Activated CD8-positive, alpha-beta T cell treated with anti-CD3 and anti-CD28 coated beads for 36 hours (primary cell): Measurements from ENCODE around the gene PSG5. TPM values are rescaled to one million over a fixed set of nuclear protein-coding genes. Genes with fewer than 3 reads are reported as not detected.
"Not testable (repeated sequence)": the region's sequence is repeated elsewhere in the genome, so short reads cannot be mapped to it uniquely, and the experiment has no call there.

ENCODE experiments used
- ATAC-seq: fragments of 200-7000 bp; cut with Tn5 transposase; one replicate; pipeline ENCODE4 v1.10.0; 2021; ENCODE audit warnings: mild to moderate bottlenecking, moderate library complexity
- CTCF ChIA-PET: fragments of 350-600 bp; sonication (Branson Sonifier 250); formaldehyde crosslinking; loops from one replicate; lab custom pipeline; 2021; ENCODE audit warnings: antibody characterized with exemption; lab: Charles Lee
- POLR2A ChIA-PET: fragments of 350-600 bp; sonication (Branson Sonifier 250); formaldehyde crosslinking; loops from one replicate; lab custom pipeline; 2021; ENCODE audit warnings: antibody characterized with exemption; lab: Charles Lee
- DNase-seq: peaks from one replicate; pipeline ENCODE4 v3.0.0-alpha.2; 2020
- H3K27ac Mint-ChIP-seq: one replicate; pipeline ENCODE4 v1.8.0; 2021; ENCODE audit warnings: mild to moderate bottlenecking, mixed read lengths
- H3K27me3 Mint-ChIP-seq: one replicate; pipeline ENCODE4 v1.8.0; 2021; ENCODE audit warnings: mixed read lengths
- H3K36me3 Mint-ChIP-seq: one replicate; pipeline ENCODE4 v1.8.0; 2021; ENCODE audit warnings: low read depth, mixed read lengths
- H3K4me1 Mint-ChIP-seq: one replicate; pipeline ENCODE4 v1.8.0; 2021; ENCODE audit warnings: low read depth, mixed read lengths
- H3K4me3 Mint-ChIP-seq: one replicate; pipeline ENCODE4 v1.8.0; 2021; ENCODE audit warnings: mild to moderate bottlenecking, moderate library complexity, mixed read lengths
- H3K9me3 Mint-ChIP-seq: one replicate; pipeline ENCODE4 v1.8.0; 2021; ENCODE audit warnings: mixed read lengths
- CTCF ChIP-seq: fragments of 200-600 bp; IDR thresholded peaks from one replicate; pipeline ENCODE4 v1.8.0; 2022; ENCODE audit warnings: antibody characterized with exemption, mild to moderate bottlenecking
- intact Hi-C: fragments of 100-400 bp; cut with micrococcal nuclease; formaldehyde crosslinking; loops from one replicate; pipeline ENCODE4 v1.10.0; 2022
- total RNA-seq, 2 experiments: library from RNA; stranded (reverse); gene quantifications; one replicate each; pipeline ENCODE4 v1.2.3, GENCODE V29; 2021

Gene PSG5
- total RNA-seq = not detected

GRCh38 chr19:43186311-43186935 lies at the start of gene PSG5:
PSG5 (minus strand) TSS chr19:43186536; CDS start chr19:43186405, 131 bp downstream.
- intact Hi-C loops, H3K9me3 Mint-ChIP-seq, H3K36me3 Mint-ChIP-seq, H3K27ac Mint-ChIP-seq, H3K4me3 Mint-ChIP-seq, DNase-seq, CTCF ChIA-PET, POLR2A ChIA-PET, H3K4me1 Mint-ChIP-seq, ATAC-seq, H3K27me3 Mint-ChIP-seq: not testable (repeated sequence)

GRCh38 chr19:43235686-43236085 lies 49.4 kb upstream of the PSG5 start:
- DNase-seq, CTCF ChIA-PET, H3K27me3 Mint-ChIP-seq, POLR2A ChIA-PET, H3K4me3 Mint-ChIP-seq, ATAC-seq, H3K27ac Mint-ChIP-seq, H3K4me1 Mint-ChIP-seq, H3K36me3 Mint-ChIP-seq, intact Hi-C loops: not testable (repeated sequence)
- H3K9me3 Mint-ChIP-seq = peaks cover 16% of the 10 kb centered on the region

- peaks cover 3% of the 10 kb centered on the region for H3K36me3 Mint-ChIP-seq
- H3K27me3 Mint-ChIP-seq = peaks cover 3% of the 10 kb centered on the region
- H3K27ac Mint-ChIP-seq = no peak overlapping the region
- H3K4me1 Mint-ChIP-seq = no peaks in the 10 kb centered on the region
- ChIA-PET POLR2A (no interaction called here), CTCF (no interaction called here)
- ATAC-seq (no peak), DNase-seq (no peak)
- TF ChIP-seq CTCF = no peak
- peaks cover 46% of the 10 kb centered on the region for H3K9me3 Mint-ChIP-seq
- no peak overlapping the region for H3K4me3 Mint-ChIP-seq
- intact Hi-C loops = no loop called here
These were observed 43.0 kb upstream of the PSG5 start for GRCh38 chr19:43229315-43229714.

- peaks cover 43% of the 10 kb centered on the region for H3K9me3 Mint-ChIP-seq
- intact Hi-C loops, CTCF ChIA-PET, H3K27me3 Mint-ChIP-seq, ATAC-seq, H3K4me3 Mint-ChIP-seq, POLR2A ChIA-PET, H3K27ac Mint-ChIP-seq, H3K4me1 Mint-ChIP-seq, H3K36me3 Mint-ChIP-seq: not testable (repeated sequence)
- peak; percentile 38 for DNase-seq
These were observed 42.4 kb upstream of the PSG5 start for GRCh38 chr19:43228730-43229129.

- CTCF ChIA-PET, POLR2A ChIA-PET, H3K27me3 Mint-ChIP-seq, H3K4me1 Mint-ChIP-seq, intact Hi-C loops, DNase-seq, ATAC-seq, H3K36me3 Mint-ChIP-seq, H3K4me3 Mint-ChIP-seq, H3K27ac Mint-ChIP-seq: not testable (repeated sequence)
- peaks cover 43% of the 10 kb centered on the region for H3K9me3 Mint-ChIP-seq
These were observed 40.6 kb upstream of the PSG5 start for GRCh38 chr19:43226986-43227385.

GRCh38 chr19:43224855-43225253 lies 38.5 kb upstream of the PSG5 start:
- POLR2A ChIA-PET = interaction anchor here (0.6 kb wide), 1 partner anchor 23 kb away, joined by 3 read pairs; no protein-coding TSS in a partner anchor
- no peaks in the 10 kb centered on the region for H3K27me3 Mint-ChIP-seq
- ATAC-seq = no peak

GRCh38 chr19:43224201-43224854 lies 38.0 kb upstream of the PSG5 start:
- H3K4me1 Mint-ChIP-seq, intact Hi-C loops, POLR2A ChIA-PET, H3K27ac Mint-ChIP-seq, DNase-seq, ATAC-seq, H3K4me3 Mint-ChIP-seq, H3K27me3 Mint-ChIP-seq, H3K36me3 Mint-ChIP-seq, CTCF ChIA-PET: not testable (repeated sequence)
- H3K9me3 Mint-ChIP-seq = peaks cover 29% of the 10 kb centered on the region

More at GRCh38 chr19:43224855-43225253, 38.5 kb upstream of the PSG5 start:
- no peak for DNase-seq
- Mint-ChIP-seq H3K36me3 (peaks cover 3% of the 10 kb centered on the region), H3K4me3 (no peak overlapping the region), H3K27ac (no peak overlapping the region), H3K9me3 (peaks cover 33% of the 10 kb centered on the region), H3K4me1 (no peaks in the 10 kb centered on the region)
- TF ChIP-seq CTCF = no peak
- intact Hi-C loops = no loop called here
- CTCF ChIA-PET = no interaction called here

GRCh38 chr19:43221891-43222290 lies 35.6 kb upstream of the PSG5 start:
- DNase-seq, H3K27ac Mint-ChIP-seq, H3K36me3 Mint-ChIP-seq, POLR2A ChIA-PET, intact Hi-C loops, H3K4me1 Mint-ChIP-seq, ATAC-seq, H3K27me3 Mint-ChIP-seq, CTCF ChIA-PET, H3K4me3 Mint-ChIP-seq: not testable (repeated sequence)
- H3K9me3 Mint-ChIP-seq = peaks cover 11% of the 10 kb centered on the region

- H3K36me3 Mint-ChIP-seq, POLR2A ChIA-PET, H3K27ac Mint-ChIP-seq, intact Hi-C loops, H3K4me1 Mint-ChIP-seq, DNase-seq, ATAC-seq, CTCF ChIA-PET, H3K4me3 Mint-ChIP-seq, H3K9me3 Mint-ChIP-seq: not testable (repeated sequence)
- H3K27me3 Mint-ChIP-seq = peaks cover 12% of the 10 kb centered on the region
These were observed 32.8 kb upstream of the PSG5 start for GRCh38 chr19:43219136-43219535.

- H3K9me3 Mint-ChIP-seq, POLR2A ChIA-PET, DNase-seq, ATAC-seq, H3K36me3 Mint-ChIP-seq, H3K4me3 Mint-ChIP-seq, H3K27ac Mint-ChIP-seq, CTCF ChIA-PET, H3K4me1 Mint-ChIP-seq, intact Hi-C loops: not testable (repeated sequence)
- peaks cover 15% of the 10 kb centered on the region for H3K27me3 Mint-ChIP-seq
These were observed 29.5 kb upstream of the PSG5 start for GRCh38 chr19:43215881-43216280.
